ENCODE results near the gene CCDC182.

CCDC182 gene

GRCh38 chr17:57756951-57757350, 11.9 kb upstream of the CCDC182 start:
- Histone ChIP-seq H3K36me3 (ENCODE audit: insufficient read depth, low read length) (no peaks in the 10 kb centered on the region), H3K9ac (ENCODE audit: low read length) (no peak overlapping the region)

GRCh38 chr17:57755480-57756070, 10.5 kb upstream of the CCDC182 start:
- Histone ChIP-seq H3K4me3 (ENCODE audit: low read depth in 1 of 2, low read length in 2 of 2) (no peak overlapping the region), H3K27me3 (ENCODE audit: control insufficient read depth in 1 of 2, insufficient read depth in 2 of 2, low read length in 2 of 2) (no peaks in the 10 kb centered on the region), H3K4me1 (ENCODE audit: insufficient read depth, low read length) (no peaks in the 10 kb centered on the region), H3K9me3 (ENCODE audit: low read length) (no peaks in the 10 kb centered on the region), H3K27ac (ENCODE audit: low read depth, low read length) (no peak overlapping the region), H3K9ac (ENCODE audit: low read length) (no peak overlapping the region), H3K36me3 (ENCODE audit: insufficient read depth, low read length) (no peaks in the 10 kb centered on the region)

More at GRCh38 chr17:57756951-57757350, 11.9 kb upstream of the CCDC182 start:
- Histone ChIP-seq H3K4me3 (ENCODE audit: low read depth in 1 of 2, low read length in 2 of 2) (no peak overlapping the region), H3K4me1 (ENCODE audit: insufficient read depth, low read length) (no peaks in the 10 kb centered on the region), H3K27ac (ENCODE audit: low read depth, low read length) (no peak overlapping the region), H3K27me3 (ENCODE audit: control insufficient read depth in 1 of 2, insufficient read depth in 2 of 2, low read length in 2 of 2) (no peaks in the 10 kb centered on the region), H3K9me3 (ENCODE audit: low read length) (no peaks in the 10 kb centered on the region)

- Histone ChIP-seq H3K27ac (ENCODE audit: low read depth, low read length) (no peak overlapping the region), H3K4me3 (ENCODE audit: low read depth in 1 of 2, low read length in 2 of 2) (no peak overlapping the region), H3K36me3 (ENCODE audit: insufficient read depth, low read length) (no peaks in the 10 kb centered on the region), H3K9me3 (ENCODE audit: low read length) (no peaks in the 10 kb centered on the region), H3K4me1 (ENCODE audit: insufficient read depth, low read length) (no peaks in the 10 kb centered on the region), H3K9ac (ENCODE audit: low read length) (no peak overlapping the region), H3K27me3 (ENCODE audit: control insufficient read depth in 1 of 2, insufficient read depth in 2 of 2, low read length in 2 of 2) (no peaks in the 10 kb centered on the region)
Measured at GRCh38 chr17:57752031-57752905, 7.2 kb upstream of the CCDC182 start.

- Histone ChIP-seq H3K4me3 (ENCODE audit: low read depth in 1 of 2, low read length in 2 of 2) (no peak overlapping the region), H3K27ac (ENCODE audit: low read depth, low read length) (no peak overlapping the region), H3K27me3 (ENCODE audit: control insufficient read depth in 1 of 2, insufficient read depth in 2 of 2, low read length in 2 of 2) (no peaks in the 10 kb centered on the region), H3K36me3 (ENCODE audit: insufficient read depth, low read length) (no peaks in the 10 kb centered on the region), H3K4me1 (ENCODE audit: insufficient read depth, low read length) (no peaks in the 10 kb centered on the region), H3K9me3 (ENCODE audit: low read length) (no peaks in the 10 kb centered on the region), H3K9ac (ENCODE audit: low read length) (no peak overlapping the region)
Measured at GRCh38 chr17:57751348-57751971, 6.4 kb upstream of the CCDC182 start.

- H3K9me3 ChIP-seq (ENCODE audit: low read length), result no peaks in the 10 kb centered on the region
- no peaks in the 10 kb centered on the region for H3K27me3 ChIP-seq (ENCODE audit: control insufficient read depth in 1 of 2, insufficient read depth in 2 of 2, low read length in 2 of 2)
- no peak overlapping the region for H3K4me3 ChIP-seq (ENCODE audit: low read depth in 1 of 2, low read length in 2 of 2)
- H3K36me3 ChIP-seq (ENCODE audit: insufficient read depth, low read length), result no peaks in the 10 kb centered on the region
- no peaks in the 10 kb centered on the region for H3K4me1 ChIP-seq (ENCODE audit: insufficient read depth, low read length)
- no peak overlapping the region for H3K27ac ChIP-seq (ENCODE audit: low read depth, low read length)
- no peak overlapping the region for H3K9ac ChIP-seq (ENCODE audit: low read length)
Measured at GRCh38 chr17:57750895-57751294, 5.8 kb upstream of the CCDC182 start.

GRCh38 chr17:57750109-57750871, 5.2 kb upstream of the CCDC182 start:
- H3K27ac ChIP-seq (ENCODE audit: low read depth, low read length), result no peak overlapping the region
- H3K36me3 ChIP-seq (ENCODE audit: insufficient read depth, low read length), result no peaks in the 10 kb centered on the region
- H3K4me3 ChIP-seq (ENCODE audit: low read depth in 1 of 2, low read length in 2 of 2), result no peak overlapping the region
- H3K9ac ChIP-seq (ENCODE audit: low read length), result no peak overlapping the region
- no peaks in the 10 kb centered on the region for H3K9me3 ChIP-seq (ENCODE audit: low read length)
- no peaks in the 10 kb centered on the region for H3K4me1 ChIP-seq (ENCODE audit: insufficient read depth, low read length)
- no peaks in the 10 kb centered on the region for H3K27me3 ChIP-seq (ENCODE audit: control insufficient read depth in 1 of 2, insufficient read depth in 2 of 2, low read length in 2 of 2)

GRCh38 chr17:57749701-57750100, 4.6 kb upstream of the CCDC182 start:
- H3K9ac ChIP-seq (ENCODE audit: low read length), result no peak overlapping the region
- no peak overlapping the region for H3K27ac ChIP-seq (ENCODE audit: low read depth, low read length)
- no peaks in the 10 kb centered on the region for H3K4me1 ChIP-seq (ENCODE audit: insufficient read depth, low read length)
- H3K4me3 ChIP-seq (ENCODE audit: low read depth in 1 of 2, low read length in 2 of 2), result no peak overlapping the region
- H3K36me3 ChIP-seq (ENCODE audit: insufficient read depth, low read length), result no peaks in the 10 kb centered on the region
- no peaks in the 10 kb centered on the region for H3K27me3 ChIP-seq (ENCODE audit: control insufficient read depth in 1 of 2, insufficient read depth in 2 of 2, low read length in 2 of 2)
- no peaks in the 10 kb centered on the region for H3K9me3 ChIP-seq (ENCODE audit: low read length)

GRCh38 chr17:57747221-57748017, 2.3 kb upstream of the CCDC182 start:
- Histone ChIP-seq H3K4me3 (ENCODE audit: low read depth in 1 of 2, low read length in 2 of 2) (no peak overlapping the region), H3K27ac (ENCODE audit: low read depth, low read length) (no peak overlapping the region), H3K36me3 (ENCODE audit: insufficient read depth, low read length) (no peaks in the 10 kb centered on the region), H3K27me3 (ENCODE audit: control insufficient read depth in 1 of 2, insufficient read depth in 2 of 2, low read length in 2 of 2) (no peaks in the 10 kb centered on the region), H3K4me1 (ENCODE audit: insufficient read depth, low read length) (no peaks in the 10 kb centered on the region), H3K9ac (ENCODE audit: low read length) (no peak overlapping the region), H3K9me3 (ENCODE audit: low read length) (no peaks in the 10 kb centered on the region)

- no peaks in the 10 kb centered on the region for H3K9me3 ChIP-seq (ENCODE audit: low read length)
- H3K4me1 ChIP-seq (ENCODE audit: insufficient read depth, low read length), result no peaks in the 10 kb centered on the region
- H3K27ac ChIP-seq (ENCODE audit: low read depth, low read length), result no peak overlapping the region
- H3K9ac ChIP-seq (ENCODE audit: low read length), result no peak overlapping the region
- H3K27me3 ChIP-seq (ENCODE audit: control insufficient read depth in 1 of 2, insufficient read depth in 2 of 2, low read length in 2 of 2), result no peaks in the 10 kb centered on the region
- no peaks in the 10 kb centered on the region for H3K36me3 ChIP-seq (ENCODE audit: insufficient read depth, low read length)
- no peak overlapping the region for H3K4me3 ChIP-seq (ENCODE audit: low read depth in 1 of 2, low read length in 2 of 2)
Measured at GRCh38 chr17:57746221-57746620, 1.1 kb upstream of the CCDC182 start.

- Histone ChIP-seq H3K27ac (ENCODE audit: low read depth, low read length) (no peak overlapping the region), H3K9me3 (ENCODE audit: low read length) (no peaks in the 10 kb centered on the region), H3K9ac (ENCODE audit: low read length) (no peak overlapping the region), H3K4me3 (ENCODE audit: low read depth in 1 of 2, low read length in 2 of 2) (no peak overlapping the region), H3K27me3 (ENCODE audit: control insufficient read depth in 1 of 2, insufficient read depth in 2 of 2, low read length in 2 of 2) (no peaks in the 10 kb centered on the region), H3K4me1 (ENCODE audit: insufficient read depth, low read length) (no peaks in the 10 kb centered on the region), H3K36me3 (ENCODE audit: insufficient read depth, low read length) (no peaks in the 10 kb centered on the region)
Measured at GRCh38 chr17:57744195-57745170, 616 bp downstream of the CCDC182 start.
